D721Med (cell line): ENCODE measurements around the gene GH1.

ENCODE experiments used
- DNase-seq: peaks from one replicate; pipeline ENCODE4 v3.0.0; 2011; ENCODE audit warnings: low spot score; ENCODE audit not compliant: insufficient read length
- FAIRE-seq: peaks from 2 replicates; lab custom pipeline; 2011; peaks lifted over from hg19 to GRCh38; lab: Jason Lieb, UNC
- TF ChIP-seq, protein P1 (sequence below): IDR thresholded peaks from 2 replicates; pipeline ENCODE4 v1.5.1; 2012; ENCODE audit warnings: mild to moderate bottlenecking, control low read depth; ENCODE audit not compliant: insufficient read depth; ENCODE audit errors: missing control alignments

GH1 gene

DNA sequence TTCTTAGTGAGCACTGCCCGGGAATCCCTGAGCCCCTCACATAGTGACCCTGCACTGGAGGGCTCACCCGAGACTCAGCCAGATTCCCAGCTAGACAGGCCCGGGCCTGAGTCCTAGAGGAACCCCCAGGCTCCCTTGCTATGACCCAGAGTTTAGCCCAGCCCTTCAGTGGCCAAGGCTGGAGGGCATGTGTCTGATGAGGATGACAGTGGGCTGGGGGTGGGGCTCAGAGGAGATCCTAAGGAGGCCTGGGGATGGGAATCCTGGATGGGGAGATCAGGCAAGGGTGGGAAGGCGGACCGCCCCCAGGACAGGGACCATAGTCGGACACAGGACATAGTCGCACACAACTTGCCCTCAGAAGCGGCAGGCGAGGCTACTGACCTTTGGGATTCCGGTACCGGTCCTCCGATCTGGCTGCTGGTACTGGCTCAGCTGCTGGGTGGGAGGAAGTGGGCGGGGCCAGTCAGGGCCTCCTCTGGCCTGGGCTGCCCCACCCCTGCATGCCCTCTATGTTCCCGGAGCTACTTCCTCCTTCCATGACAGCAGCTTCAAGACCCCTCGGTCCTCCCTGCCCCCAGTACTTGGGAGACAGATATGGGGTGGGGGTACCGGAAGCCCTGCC is 12.4 kb upstream of the GH1 start:
- FAIRE-seq (no peak), DNase-seq (no peak)
- TF ChIP-seq, protein P1, sequence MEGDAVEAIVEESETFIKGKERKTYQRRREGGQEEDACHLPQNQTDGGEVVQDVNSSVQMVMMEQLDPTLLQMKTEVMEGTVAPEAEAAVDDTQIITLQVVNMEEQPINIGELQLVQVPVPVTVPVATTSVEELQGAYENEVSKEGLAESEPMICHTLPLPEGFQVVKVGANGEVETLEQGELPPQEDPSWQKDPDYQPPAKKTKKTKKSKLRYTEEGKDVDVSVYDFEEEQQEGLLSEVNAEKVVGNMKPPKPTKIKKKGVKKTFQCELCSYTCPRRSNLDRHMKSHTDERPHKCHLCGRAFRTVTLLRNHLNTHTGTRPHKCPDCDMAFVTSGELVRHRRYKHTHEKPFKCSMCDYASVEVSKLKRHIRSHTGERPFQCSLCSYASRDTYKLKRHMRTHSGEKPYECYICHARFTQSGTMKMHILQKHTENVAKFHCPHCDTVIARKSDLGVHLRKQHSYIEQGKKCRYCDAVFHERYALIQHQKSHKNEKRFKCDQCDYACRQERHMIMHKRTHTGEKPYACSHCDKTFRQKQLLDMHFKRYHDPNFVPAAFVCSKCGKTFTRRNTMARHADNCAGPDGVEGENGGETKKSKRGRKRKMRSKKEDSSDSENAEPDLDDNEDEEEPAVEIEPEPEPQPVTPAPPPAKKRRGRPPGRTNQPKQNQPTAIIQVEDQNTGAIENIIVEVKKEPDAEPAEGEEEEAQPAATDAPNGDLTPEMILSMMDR = no peak

DNA sequence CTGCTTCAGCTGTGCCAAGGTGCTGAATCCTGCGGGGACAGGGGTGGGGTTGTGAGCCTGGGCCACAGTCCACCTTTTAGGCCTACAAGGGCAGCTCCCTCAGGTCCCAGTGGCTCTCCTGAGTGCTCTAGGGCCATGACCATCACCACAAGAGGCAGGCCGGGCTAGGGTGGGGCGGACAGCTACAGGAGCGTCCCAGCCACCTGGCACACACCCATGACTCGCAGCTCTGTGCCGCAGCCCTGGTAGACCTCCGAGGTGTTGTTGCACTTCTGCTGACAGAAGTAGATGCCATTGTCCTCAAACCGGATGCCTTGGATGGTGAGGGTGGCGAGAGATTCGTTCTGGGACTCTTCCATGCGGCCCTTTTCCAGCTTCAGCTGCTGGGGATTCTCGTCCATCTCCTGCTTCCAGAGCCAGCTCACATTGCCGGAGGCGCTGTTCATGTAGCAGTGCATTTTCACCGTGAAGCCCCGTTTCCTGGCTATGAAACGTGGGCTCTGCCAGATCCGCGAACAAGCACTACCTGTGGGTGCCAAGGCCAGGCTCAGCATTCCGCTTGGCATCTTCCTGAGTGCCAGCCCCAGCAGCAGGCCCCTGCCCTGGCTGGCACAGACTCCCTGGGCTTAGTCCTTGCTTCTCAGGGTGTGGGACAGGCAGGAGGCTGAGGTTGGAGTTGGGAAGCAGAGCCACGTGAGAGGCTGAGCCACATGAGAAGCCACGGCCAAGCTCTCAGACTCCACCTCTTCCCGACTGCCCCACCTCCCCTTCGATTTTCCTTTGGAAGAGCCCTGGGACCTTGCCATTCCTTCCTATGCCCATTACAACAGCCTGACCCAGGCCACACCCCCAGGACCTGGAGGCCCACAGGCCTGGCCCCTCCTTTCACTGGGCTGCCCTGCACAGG is 11.5 kb upstream of the GH1 start:
- TF ChIP-seq, protein P1 = no peak
- no peak for DNase-seq
- no peak for FAIRE-seq

DNA sequence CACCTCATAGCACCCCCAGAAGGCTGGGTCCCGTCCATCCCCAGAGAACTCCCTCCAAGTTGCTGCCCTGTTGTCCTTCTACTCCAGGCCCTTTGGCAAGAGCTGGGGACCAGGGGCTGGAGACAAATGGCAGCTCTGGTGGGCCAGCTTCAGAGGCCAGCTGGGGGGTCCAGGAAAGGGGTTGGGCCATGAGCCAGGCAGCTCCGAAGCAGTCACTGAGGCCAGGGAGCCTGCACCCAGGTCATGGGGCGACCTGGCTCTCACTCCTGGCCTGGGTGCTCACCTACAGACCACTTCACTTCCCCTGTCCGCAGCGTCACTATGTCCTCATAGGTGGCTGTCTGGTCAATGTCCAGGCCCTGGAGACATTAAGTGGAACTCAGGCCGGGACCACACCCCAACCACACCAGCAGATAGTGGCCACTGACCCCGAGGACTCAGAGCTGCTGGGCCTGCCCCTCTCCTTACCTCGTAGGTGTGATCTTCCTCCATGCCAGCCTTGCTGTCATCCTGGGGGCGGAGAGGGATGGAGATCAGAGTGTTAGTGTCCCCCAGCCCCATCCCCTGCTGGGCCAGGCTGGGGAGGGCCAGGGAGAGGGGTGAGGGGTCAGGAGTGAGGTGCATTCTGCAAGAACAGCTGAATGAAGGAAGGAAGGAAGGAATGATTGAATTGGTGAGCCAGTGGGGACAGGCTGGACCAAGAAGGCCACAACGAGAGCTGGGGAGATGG is 10.5 kb upstream of the GH1 start:
- FAIRE-seq (no peak), DNase-seq (peak; percentile 11)
- TF ChIP-seq, protein P1 = no peak

DNA sequence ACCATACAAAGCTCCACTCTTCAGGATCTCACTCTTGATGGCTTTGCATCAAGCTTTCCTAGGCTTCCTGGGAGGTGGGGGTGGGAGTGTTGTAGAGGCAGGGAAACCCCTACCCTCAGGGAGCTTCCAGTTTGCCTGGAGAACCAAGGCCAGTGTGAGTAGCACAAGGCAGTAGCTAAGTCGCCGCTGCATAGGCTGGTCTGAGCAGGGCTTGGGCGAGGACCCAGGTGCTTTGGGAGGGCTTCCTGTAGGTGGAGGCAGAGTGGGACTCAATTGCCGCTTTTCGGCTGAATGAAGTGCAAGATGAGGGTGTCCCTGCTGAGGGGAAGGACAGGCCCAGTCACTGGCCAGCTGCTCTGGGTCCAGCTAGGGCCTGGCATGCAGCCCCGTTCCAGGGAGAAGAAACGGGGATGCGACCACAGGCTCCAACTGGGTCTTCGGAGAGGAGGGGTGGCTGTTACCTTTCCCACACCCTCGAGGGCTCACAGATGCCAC is 9.6 kb upstream of the GH1 start:
- TF ChIP-seq, protein P1 = no peak
- no peak for DNase-seq
- no peak for FAIRE-seq

DNA sequence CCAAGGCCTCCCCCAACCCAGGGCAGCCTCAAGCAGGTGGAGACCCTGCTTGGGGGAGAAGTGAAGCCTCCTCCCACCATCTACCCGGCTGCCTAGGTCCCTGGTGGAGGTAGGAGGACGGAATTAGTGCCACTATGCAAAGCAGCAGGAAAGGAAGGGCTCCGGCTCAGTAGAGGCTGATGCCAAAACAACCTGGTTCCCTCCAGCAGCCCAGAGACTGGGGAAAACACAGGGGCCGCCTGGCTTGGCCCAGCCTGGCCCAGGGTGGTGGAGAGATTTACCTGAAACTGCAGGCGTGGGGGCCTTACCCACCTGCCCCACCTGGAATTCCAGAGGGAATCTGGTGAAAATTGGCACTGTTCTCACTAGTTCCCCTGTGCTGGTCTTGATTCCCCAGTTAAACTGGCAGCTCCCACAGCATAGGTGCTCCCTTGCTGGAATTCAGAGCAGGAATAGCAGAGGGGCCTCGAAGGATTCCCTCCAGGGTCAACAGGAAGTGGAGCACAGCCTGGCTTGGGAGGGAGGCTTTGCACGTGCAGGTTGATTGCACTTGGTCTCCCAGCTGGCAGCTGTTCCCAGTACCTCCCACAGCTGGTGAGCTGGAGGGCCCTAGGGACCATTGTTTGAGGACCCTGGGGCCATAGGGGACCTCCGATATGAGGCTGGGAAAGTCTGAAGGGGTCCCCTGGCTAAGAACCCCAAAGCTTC is 9.0 kb upstream of the GH1 start:
- DNase-seq = peak; percentile 11
- TF ChIP-seq, protein P1 = no peak
- FAIRE-seq = no peak

DNA sequence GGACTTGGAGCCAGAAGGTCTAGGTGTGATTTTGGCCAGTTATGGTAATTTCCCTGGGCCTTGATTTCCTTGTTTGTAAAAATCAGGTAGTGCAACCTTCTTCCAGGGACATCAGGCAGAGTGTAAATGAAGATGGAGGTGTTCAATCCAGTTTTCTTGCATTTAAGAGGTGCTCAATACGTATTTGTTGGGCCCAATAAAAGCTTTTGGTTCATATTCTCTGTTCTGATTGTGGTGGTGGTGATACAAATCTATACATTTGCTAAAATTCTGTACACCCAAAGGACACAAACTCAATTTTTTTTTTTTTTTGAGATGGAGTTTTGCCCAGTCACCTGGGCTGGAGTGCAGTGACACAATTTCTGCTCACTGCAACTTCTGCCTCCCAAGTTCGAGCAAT is 7.5 kb upstream of the GH1 start:
- DNase-seq (no peak), FAIRE-seq (no peak)
- TF ChIP-seq, protein P1 = no peak
